Keratinocyte (primary cell): ENCODE results near the gene KLC3. TPM values are rescaled to one million over a fixed set of nuclear protein-coding genes. Genes with fewer than 3 reads are reported as not detected.

Experiments
- DNase-seq: peaks from one replicate; pipeline ENCODE4 v3.0.0-alpha.2; 2011; ENCODE audit warnings: low read depth, missing footprints, low spot score
- FAIRE-seq: peaks from 2 replicates; lab custom pipeline; 2011; peaks lifted over from hg19 to GRCh38; lab: Jason Lieb, UNC
- H2AFZ ChIP-seq: 2 replicates; pipeline ENCODE4 v1.6.0; 2012; ENCODE audit warnings: low read length, control low read depth, inconsistent platforms; ENCODE audit not compliant: control insufficient read depth
- H3K27ac ChIP-seq: 2 replicates; pipeline ENCODE4 v1.5.1; 2011; ENCODE audit warnings: low read length; ENCODE audit not compliant: control insufficient read depth, insufficient read depth
- H3K27me3 ChIP-seq: 3 replicates; pipeline ENCODE4 v1.6.0; 2011; ENCODE audit warnings: low read length; ENCODE audit not compliant: control insufficient read depth, insufficient read depth; ENCODE audit errors: extremely low read depth
- H3K36me3 ChIP-seq, 2 experiments: 2 replicates in 1 of 2; 3 replicates in 1 of 2; pipeline ENCODE4 v1.5.1; 2011; ENCODE audit warnings: low read length in 2 of 2, mild to moderate bottlenecking in 1 of 2; ENCODE audit not compliant: control insufficient read depth in 2 of 2, insufficient read depth in 2 of 2; ENCODE audit errors: extremely low read depth in 1 of 2
- H3K4me1 ChIP-seq: 3 replicates; pipeline ENCODE4 v1.5.1; 2011; ENCODE audit warnings: low read length; ENCODE audit not compliant: control insufficient read depth, insufficient read depth; ENCODE audit errors: extremely low read depth
- H3K4me2 ChIP-seq: 3 replicates; pipeline ENCODE4 v1.6.0; 2011; ENCODE audit warnings: low read depth, low read length; ENCODE audit not compliant: control insufficient read depth, insufficient read depth; ENCODE audit errors: extremely low read depth
- H3K4me3 ChIP-seq, 3 experiments: fragments of 200-600 bp in 1 of 3; sonication (generic) in 1 of 3; 2 replicates in 2 of 3; 3 replicates in 1 of 3; pipeline ENCODE4 v1.5.1; 2011 to 2016; ENCODE audit warnings: low read length in 3 of 3, mild to moderate bottlenecking in 3 of 3, control low read depth in 2 of 3, inconsistent platforms in 1 of 3, low read depth in 1 of 3, mixed read lengths in 1 of 3, mixed run types in 1 of 3, moderate library complexity in 1 of 3; ENCODE audit not compliant: control insufficient read depth in 2 of 3, insufficient read depth in 2 of 3; ENCODE audit errors: extremely low read depth in 1 of 3
- H3K79me2 ChIP-seq: 2 replicates; pipeline ENCODE4 v1.6.0; 2012; ENCODE audit warnings: low read length; ENCODE audit not compliant: control insufficient read depth, insufficient read depth
- H3K9ac ChIP-seq: 3 replicates; pipeline ENCODE4 v1.6.0; 2011; ENCODE audit warnings: low read length; ENCODE audit not compliant: control insufficient read depth, insufficient read depth; ENCODE audit errors: extremely low read depth
- H3K9me1 ChIP-seq: 3 replicates; pipeline ENCODE4 v1.6.0; 2011; ENCODE audit warnings: low read length; ENCODE audit not compliant: control insufficient read depth, insufficient read depth; ENCODE audit errors: extremely low read depth
- H3K9me3 ChIP-seq: 2 replicates; pipeline ENCODE4 v1.5.1; 2012; ENCODE audit warnings: low read depth, low read length; ENCODE audit not compliant: control insufficient read depth
- H4K20me1 ChIP-seq: 3 replicates; pipeline ENCODE4 v1.6.0; 2011; ENCODE audit warnings: low read length; ENCODE audit not compliant: control insufficient read depth, insufficient read depth; ENCODE audit errors: extremely low read depth
- CTCF ChIP-seq, 3 experiments: IDR thresholded peaks in 1 of 3; conservative IDR thresholded peaks in 1 of 3; optimal IDR thresholded peaks in 1 of 3; 2 replicates in 2 of 3; 3 replicates in 1 of 3; pipeline versions ENCODE3 to v1.5.1; 2011; ENCODE audit warnings: low read length in 3 of 3, mild to moderate bottlenecking in 3 of 3, moderate library complexity in 2 of 3, control low read depth in 1 of 3, inconsistent platforms in 1 of 3; ENCODE audit not compliant: insufficient read depth in 2 of 3; ENCODE audit errors: extremely low read depth in 1 of 3
- EZH2 ChIP-seq: IDR thresholded peaks from one replicate; pipeline ENCODE4 v1.6.1; 2012; ENCODE audit warnings: inconsistent platforms, mild to moderate bottlenecking, low read length, moderate library complexity
- dilution Hi-C: fragments of 300-500 bp; cut with MboI; formaldehyde crosslinking; loops from one replicate; pipeline ENCODE4 v1.7.0; 2020; ENCODE audit warnings: low sequenced_read_pairs; ENCODE audit not compliant: extremely low pct_ligation_motif_present
- polyA plus RNA-seq, 5 experiments: library from polyadenylated mRNA; depleted of rRNA in 3 of 5; stranded (reverse) in 3 of 5; stranded (forward) in 1 of 5; unstranded in 1 of 5; fragments of >200 nt; gene quantifications; 1 replicate in 1 of 5; 2 replicates in 3 of 5; 3 replicates in 1 of 5; pipeline versions ENCODE4 v1.2.1 to v1.2.3, GENCODE V29; 2011 to 2012; ENCODE audit warnings: missing spikeins in 2 of 5, low read depth in 1 of 5, low replicate concordance in 1 of 5

Gene KLC3
- polyA plus RNA-seq, 1 donor (not counting 4 experiments of a cell fraction or from before 2014, with no cell fraction given), result 14.7 TPM

- DNase-seq (no peak), FAIRE-seq (no peak)
- Histone ChIP-seq H4K20me1 (peaks cover 3% of the 10 kb centered on the region), H3K27ac (no peak overlapping the region), H3K79me2 (no peaks in the 10 kb centered on the region), H3K4me3 (no peak overlapping the region), H3K9me3 (no peaks in the 10 kb centered on the region), H3K4me1 (no peaks in the 10 kb centered on the region), H3K36me3 (peaks cover 36 to 47% of the 10 kb centered on the region in 2 experiments), H3K9me1 (no peaks in the 10 kb centered on the region), H3K9ac (no peak overlapping the region), H3K27me3 (no peaks in the 10 kb centered on the region), H2AFZ (no peak overlapping the region), H3K4me2 (no peak overlapping the region)
- TF ChIP-seq CTCF (optimal IDR thresholded peaks at IDR 0.05 in 1 of 3, IDR thresholded peaks at IDR 0.05 in 1 of 3, conservative IDR thresholded peaks at IDR 0.05 in 1 of 3; ENCODE audit: extremely low read depth in 1 of 3, insufficient read depth in 2 of 3, low read length in 3 of 3) (no peak), EZH2 (no peak)
- dilution Hi-C loops, result no loop called here
Observed at GRCh38 chr19:45351401-45351952, 10.9 kb downstream of the KLC3 start.

- peaks cover 41 to 50% of the 10 kb centered on the region in 2 experiments for H3K36me3 ChIP-seq
- no peaks in the 10 kb centered on the region for H3K9me3 ChIP-seq
- H2AFZ ChIP-seq, result no peak overlapping the region
- FAIRE-seq (no peak), DNase-seq (no peak)
- no peak overlapping the region for H3K4me3 ChIP-seq
- TF ChIP-seq CTCF (optimal IDR thresholded peaks at IDR 0.05 in 1 of 3, IDR thresholded peaks at IDR 0.05 in 1 of 3, conservative IDR thresholded peaks at IDR 0.05 in 1 of 3; ENCODE audit: extremely low read depth in 1 of 3, insufficient read depth in 2 of 3, low read length in 3 of 3) (no peak), EZH2 (no peak)
- H3K27ac ChIP-seq, result no peak overlapping the region
- no peaks in the 10 kb centered on the region for H3K4me1 ChIP-seq
- no peaks in the 10 kb centered on the region for H3K79me2 ChIP-seq
- H4K20me1 ChIP-seq, result peaks cover 3% of the 10 kb centered on the region
- no peaks in the 10 kb centered on the region for H3K9me1 ChIP-seq
- no peaks in the 10 kb centered on the region for H3K27me3 ChIP-seq
- dilution Hi-C loops, result no loop called here
- H3K4me2 ChIP-seq, result no peak overlapping the region
- no peak overlapping the region for H3K9ac ChIP-seq
Observed at GRCh38 chr19:45352062-45352461, 11.5 kb downstream of the KLC3 start.
